Measurements from ENCODE around the gene NFX1. TPM values are rescaled to one million over a fixed set of nuclear protein-coding genes. Genes with fewer than 3 reads are reported as not detected.

Gene NFX1
- polyA plus RNA-seq = 10 to 100 TPM; 10.2 to 16.7 (median 14.8) TPM

- 0% methylated on average over 63 of the region's 63 CpGs for WGBS, 3 donors
- H3K27ac ChIP-seq (ENCODE audit: low read depth, low read length) = peak within 1 kb of the TSS; percentile 99
These were observed at the start of gene NFX1 for GRCh38 chr9:33290247-33291030. NFX1 (plus strand) TSS chr9:33290516; CDS start chr9:33290573, 57 bp downstream.

- WGBS, 3 donors = 60 to 82% (median 72%) methylated on average over 5 of the region's 5 CpGs
- H3K27ac ChIP-seq (ENCODE audit: low read depth, low read length) = no peak overlapping the region
These were observed 49.0 kb upstream of the NFX1 start for GRCh38 chr9:33241298-33241697.

GRCh38 chr9:33242609-33243134 lies 47.6 kb upstream of the NFX1 start:
- H3K27ac ChIP-seq (ENCODE audit: low read depth, low read length) = no peak overlapping the region
- WGBS, 3 donors = 75 to 85% (median 77%) methylated on average over 6 of the region's 6 CpGs

- H3K27ac ChIP-seq (ENCODE audit: low read depth, low read length) = no peak overlapping the region
- 72 to 78% (median 74%) methylated on average over 9 of the region's 9 CpGs for WGBS, 3 donors
These were observed 46.1 kb upstream of the NFX1 start for GRCh38 chr9:33244137-33244784.

GRCh38 chr9:33245341-33245740 lies 45.0 kb upstream of the NFX1 start:
- 91 to 98% (median 96%) methylated on average over 2 of the region's 2 CpGs for WGBS, 3 donors
- no peak overlapping the region for H3K27ac ChIP-seq (ENCODE audit: low read depth, low read length)

GRCh38 chr9:33246269-33246860 lies 44.0 kb upstream of the NFX1 start:
- 90 to 94% (median 91%) methylated on average over 9 of the region's 9 CpGs for WGBS, 3 donors
- no peak overlapping the region for H3K27ac ChIP-seq (ENCODE audit: low read depth, low read length)

- 94 to 98% (median 95%) methylated on average over 3 of the region's 3 CpGs for WGBS, 3 donors
- H3K27ac ChIP-seq (ENCODE audit: low read depth, low read length) = no peak overlapping the region
These were observed 41.7 kb upstream of the NFX1 start for GRCh38 chr9:33248606-33249005.

- H3K27ac ChIP-seq (ENCODE audit: low read depth, low read length) = no peak overlapping the region
- 72 to 81% (median 80%) methylated on average over 6 of the region's 6 CpGs for WGBS, 3 donors
These were observed 41.1 kb upstream of the NFX1 start for GRCh38 chr9:33249087-33249658.

GRCh38 chr9:33249983-33250382 lies 40.3 kb upstream of the NFX1 start:
- 90 to 100% (median 92%) methylated on average over 2 of the region's 2 CpGs for WGBS, 3 donors
- H3K27ac ChIP-seq (ENCODE audit: low read depth, low read length) = no peak overlapping the region

- H3K27ac ChIP-seq (ENCODE audit: low read depth, low read length) = no peak overlapping the region
- WGBS, 3 donors = 71 to 83% (median 77%) methylated on average over 1 of the region's 1 CpG
These were observed 39.8 kb upstream of the NFX1 start for GRCh38 chr9:33250458-33250995.

- 94 to 97% (median 96%) methylated on average over 4 of the region's 4 CpGs for WGBS, 3 donors
- no peak overlapping the region for H3K27ac ChIP-seq (ENCODE audit: low read depth, low read length)
These were observed 36.1 kb upstream of the NFX1 start for GRCh38 chr9:33254211-33254610.

- no peak overlapping the region for H3K27ac ChIP-seq (ENCODE audit: low read depth, low read length)
- 92 to 98% (median 95%) methylated on average over 8 of the region's 8 CpGs for WGBS, 3 donors
These were observed 35.3 kb upstream of the NFX1 start for GRCh38 chr9:33255014-33255413.

- no peak overlapping the region for H3K27ac ChIP-seq (ENCODE audit: low read depth, low read length)
- WGBS, 3 donors = 89 to 92% (median 91%) methylated on average over 4 of the region's 4 CpGs
These were observed 34.8 kb upstream of the NFX1 start for GRCh38 chr9:33255471-33255870.

GRCh38 chr9:33256236-33256635 lies 34.1 kb upstream of the NFX1 start:
- no peak overlapping the region for H3K27ac ChIP-seq (ENCODE audit: low read depth, low read length)
- 85 to 94% (median 89%) methylated on average over 2 of the region's 2 CpGs for WGBS, 3 donors

- whole genome bisulfite sequencing, 3 donors = 83 to 92% (median 87%) methylated on average over 4 of the region's 4 CpGs
These were observed 33.0 kb upstream of the NFX1 start for GRCh38 chr9:33257276-33257675.

GRCh38 chr9:33260372-33260771 lies 29.9 kb upstream of the NFX1 start:
- H3K27ac ChIP-seq (ENCODE audit: low read depth, low read length) = no peak overlapping the region
- WGBS, 3 donors = 73 to 86% (median 86%) methylated on average over 1 of the region's 1 CpG

More at GRCh38 chr9:33257276-33257675, 33.0 kb upstream of the NFX1 start:
- H3K27ac ChIP-seq (ENCODE audit: low read depth, low read length) = no peak overlapping the region

- 8% methylated on average over 25 of the region's 25 CpGs for WGBS, 3 donors
- no peak overlapping the region for H3K27ac ChIP-seq (ENCODE audit: low read depth, low read length)
These were observed 26.9 kb upstream of the NFX1 start for GRCh38 chr9:33263131-33264002.

- peak overlapping the region; percentile 87 for H3K27ac ChIP-seq (ENCODE audit: low read depth, low read length)
- WGBS, 3 donors = 0% methylated on average over 35 to 37 of the region's 37 CpGs
These were observed 26.3 kb upstream of the NFX1 start for GRCh38 chr9:33264003-33264472.

All from adipose tissue (tissue), 3 donors.